Measurements from ENCODE around the gene COPS7A. TPM values are rescaled to one million over a fixed set of nuclear protein-coding genes. Genes with fewer than 3 reads are reported as not detected.
A peak's percentile ranks its signal among the peaks of the same experiment; 100 is the strongest.

Gene COPS7A
- total and polyA plus RNA-seq, 9 donors = 36.4 to 74.8 (median 48.4) TPM

DNA sequence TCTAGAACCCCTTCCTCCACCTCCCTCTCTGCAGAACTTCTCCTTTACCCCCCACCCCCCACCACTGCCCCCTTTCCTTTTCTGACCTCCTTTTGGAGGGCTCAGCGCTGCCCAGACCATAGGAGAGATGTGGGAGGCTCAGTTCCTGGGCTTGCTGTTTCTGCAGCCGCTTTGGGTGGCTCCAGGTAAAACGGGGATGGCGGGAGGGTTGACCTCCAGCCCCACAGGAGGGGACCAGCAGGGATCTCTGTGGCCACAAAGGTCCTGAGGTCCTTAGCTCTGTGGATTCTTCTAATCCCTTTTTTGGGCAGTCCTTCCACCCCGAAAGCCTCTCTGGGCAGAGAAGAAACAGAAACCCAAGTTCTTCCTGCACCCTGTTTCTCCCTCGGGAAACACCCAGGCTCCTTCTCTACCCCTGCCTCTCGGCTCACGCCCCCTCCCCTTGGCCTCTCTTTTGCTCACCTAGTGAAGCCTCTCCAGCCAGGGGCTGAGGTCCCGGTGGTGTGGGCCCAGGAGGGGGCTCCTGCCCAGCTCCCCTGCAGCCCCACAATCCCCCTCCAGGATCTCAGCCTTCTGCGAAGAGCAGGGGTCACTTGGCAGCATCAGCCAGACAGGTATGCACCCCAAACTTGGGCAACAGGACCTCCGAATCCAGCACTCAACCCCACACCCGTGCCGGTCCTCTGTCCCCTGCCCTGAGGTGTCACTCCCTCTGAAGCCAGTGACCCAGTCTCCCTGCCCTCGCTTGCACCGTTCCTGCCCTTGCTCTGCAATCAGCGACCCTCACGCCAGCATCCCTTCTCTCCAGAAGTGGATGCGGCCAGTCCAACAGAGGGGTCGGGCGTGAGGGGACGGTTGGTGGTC, 49.1 kb downstream of the COPS7A start:
- peak overlapping the region; percentile 55 to 62 for H3K27ac ChIP-seq
- H3K9me3 ChIP-seq = no peaks in the 10 kb centered on the region
- intact Hi-C loops (cut with DNase I) = loop anchor here in 1 of 4 donors (10.0 kb wide), 1 partner anchor 218 kb away; the partner anchor contains the start of gene IFFO1
- WGBS, 3 donors = 53 to 63% (median 59%) methylated on average over 21 of the region's 21 CpGs
- H3K27me3 ChIP-seq = no peaks in the 10 kb centered on the region
- no peaks in the 10 kb centered on the region for H3K36me3 ChIP-seq
- H3K4me3 ChIP-seq = peak overlapping the region; percentile 37
- H3K4me1 ChIP-seq (ENCODE audit: insufficient read depth) = peaks cover 18% of the 10 kb centered on the region
- TF ChIP-seq EP300 (IDR thresholded peaks at IDR 0.05) (no peak), POLR2A (IDR thresholded peaks at IDR 0.05) (no peak)
- TF ChIP-seq, protein P1, sequence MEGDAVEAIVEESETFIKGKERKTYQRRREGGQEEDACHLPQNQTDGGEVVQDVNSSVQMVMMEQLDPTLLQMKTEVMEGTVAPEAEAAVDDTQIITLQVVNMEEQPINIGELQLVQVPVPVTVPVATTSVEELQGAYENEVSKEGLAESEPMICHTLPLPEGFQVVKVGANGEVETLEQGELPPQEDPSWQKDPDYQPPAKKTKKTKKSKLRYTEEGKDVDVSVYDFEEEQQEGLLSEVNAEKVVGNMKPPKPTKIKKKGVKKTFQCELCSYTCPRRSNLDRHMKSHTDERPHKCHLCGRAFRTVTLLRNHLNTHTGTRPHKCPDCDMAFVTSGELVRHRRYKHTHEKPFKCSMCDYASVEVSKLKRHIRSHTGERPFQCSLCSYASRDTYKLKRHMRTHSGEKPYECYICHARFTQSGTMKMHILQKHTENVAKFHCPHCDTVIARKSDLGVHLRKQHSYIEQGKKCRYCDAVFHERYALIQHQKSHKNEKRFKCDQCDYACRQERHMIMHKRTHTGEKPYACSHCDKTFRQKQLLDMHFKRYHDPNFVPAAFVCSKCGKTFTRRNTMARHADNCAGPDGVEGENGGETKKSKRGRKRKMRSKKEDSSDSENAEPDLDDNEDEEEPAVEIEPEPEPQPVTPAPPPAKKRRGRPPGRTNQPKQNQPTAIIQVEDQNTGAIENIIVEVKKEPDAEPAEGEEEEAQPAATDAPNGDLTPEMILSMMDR (IDR thresholded peaks at IDR 0.05) = no peak
- DNase-seq = peak in 1 of 5 donors; percentile 31

DNA sequence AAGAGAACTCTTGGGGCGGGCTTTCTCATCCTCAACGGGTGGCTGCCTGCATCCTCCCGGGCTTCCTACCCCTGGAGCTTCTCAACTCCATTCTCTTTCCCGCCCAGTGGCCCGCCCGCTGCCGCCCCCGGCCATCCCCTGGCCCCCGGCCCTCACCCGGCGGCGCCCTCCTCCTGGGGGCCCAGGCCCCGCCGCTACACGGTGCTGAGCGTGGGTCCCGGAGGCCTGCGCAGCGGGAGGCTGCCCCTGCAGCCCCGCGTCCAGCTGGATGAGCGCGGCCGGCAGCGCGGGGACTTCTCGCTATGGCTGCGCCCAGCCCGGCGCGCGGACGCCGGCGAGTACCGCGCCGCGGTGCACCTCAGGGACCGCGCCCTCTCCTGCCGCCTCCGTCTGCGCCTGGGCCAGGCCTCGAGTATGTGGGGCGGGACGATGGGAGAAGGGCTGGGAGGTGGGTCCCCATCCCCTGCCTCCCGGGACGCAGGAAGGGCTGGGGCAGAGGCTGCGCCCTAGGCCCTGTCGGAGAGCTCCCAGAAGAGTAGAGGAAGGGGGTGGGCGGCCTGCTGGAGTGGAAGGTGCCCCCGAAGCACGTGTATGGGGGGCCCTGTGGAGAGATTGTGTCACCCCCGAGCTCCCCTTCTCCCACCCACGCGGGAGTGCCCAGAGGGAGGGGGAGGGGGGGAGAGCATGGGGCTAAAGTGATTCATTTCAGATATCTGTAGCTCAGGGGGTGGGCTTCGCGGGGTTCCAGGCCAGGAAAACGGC, 49.9 kb downstream of the COPS7A start:
- 22 to 40% (median 30%) methylated on average over 41 to 60 of the region's 60 CpGs for WGBS, 3 donors
- Histone ChIP-seq H3K9me3 (no peaks in the 10 kb centered on the region), H3K4me1 (ENCODE audit: insufficient read depth) (peaks cover 10% of the 10 kb centered on the region), H3K27me3 (no peaks in the 10 kb centered on the region), H3K36me3 (no peaks in the 10 kb centered on the region), H3K27ac (peak overlapping the region; percentile 4 to 62), H3K4me3 (peak overlapping the region; percentile 37)
- peak in 2 of 5 donors; percentile 20 to 59 for DNase-seq
- TF ChIP-seq, protein P1 (IDR thresholded peaks at IDR 0.05) = no peak
- intact Hi-C loops (cut with DNase I) = loop anchor here in 1 of 4 donors (10.0 kb wide), 1 partner anchor 219 kb away; the partner anchor contains the start of gene IFFO1

DNA sequence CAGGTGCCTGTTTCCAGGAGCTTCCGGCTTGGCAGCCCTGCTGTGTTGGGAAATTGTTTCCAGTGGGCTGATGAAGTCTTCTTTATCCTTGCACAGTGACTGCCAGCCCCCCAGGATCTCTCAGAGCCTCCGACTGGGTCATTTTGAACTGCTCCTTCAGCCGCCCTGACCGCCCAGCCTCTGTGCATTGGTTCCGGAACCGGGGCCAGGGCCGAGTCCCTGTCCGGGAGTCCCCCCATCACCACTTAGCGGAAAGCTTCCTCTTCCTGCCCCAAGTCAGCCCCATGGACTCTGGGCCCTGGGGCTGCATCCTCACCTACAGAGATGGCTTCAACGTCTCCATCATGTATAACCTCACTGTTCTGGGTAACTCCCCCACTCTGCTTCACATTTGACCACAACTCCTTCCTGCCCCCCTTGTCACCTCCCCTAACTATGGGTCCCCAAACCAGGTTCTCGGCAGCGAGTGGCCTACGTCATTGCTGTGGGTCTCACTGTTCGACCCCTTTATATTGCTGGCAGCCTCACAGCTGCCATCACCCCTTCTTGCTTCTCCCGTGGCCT, 50.7 kb downstream of the COPS7A start:
- H3K27me3 ChIP-seq = no peaks in the 10 kb centered on the region
- H3K36me3 ChIP-seq = no peaks in the 10 kb centered on the region
- intact Hi-C loops (cut with DNase I) = loop anchor here in 3 of 4 donors (5.0 to 10.0 kb wide), 3 partner anchors 37 to 220 kb away; partner anchors contain the start of gene IFFO1 (in 1 of the 3)
- peaks cover 8% of the 10 kb centered on the region for H3K4me1 ChIP-seq (ENCODE audit: insufficient read depth)
- TF ChIP-seq, protein P1 (IDR thresholded peaks at IDR 0.05) = no peak
- TF ChIP-seq POLR2A (IDR thresholded peaks at IDR 0.05) (no peak), EP300 (IDR thresholded peaks at IDR 0.05) (no peak)
- DNase-seq = peak in 1 of 5 donors; percentile 28
- 89 to 93% (median 91%) methylated on average over 15 of the region's 15 CpGs for WGBS, 3 donors
- H3K4me3 ChIP-seq = no peak overlapping the region
- no peaks in the 10 kb centered on the region for H3K9me3 ChIP-seq
- H3K27ac ChIP-seq = peak overlapping the region in 1 of 2 donors; percentile 62
